Mesendoderm (in vitro differentiated cells): ENCODE data around the gene ZBTB34.

Source experiments
- DNase-seq: peaks from one replicate; pipeline ENCODE4 v3.0.0; 2013
- H2AK5ac ChIP-seq: 2 replicates; pipeline ENCODE4 v1.6.1; 2013; ENCODE audit warnings: low read length, inconsistent platforms
- H2BK120ac ChIP-seq: 2 replicates; pipeline ENCODE4 v1.6.1; 2013; ENCODE audit warnings: low read depth, mild to moderate bottlenecking, low read length, moderate library complexity, mixed read lengths
- H2BK15ac ChIP-seq: replicated peaks from 2 replicates; pipeline ENCODE4 v1.6.1; 2013; ENCODE audit warnings: low read depth, mild to moderate bottlenecking, moderate library complexity
- H2BK5ac ChIP-seq: 2 replicates; pipeline ENCODE4 v1.6.1; 2013; ENCODE audit warnings: low read length, inconsistent platforms
- H3K18ac ChIP-seq: 2 replicates; pipeline ENCODE4 v1.6.1; 2013; ENCODE audit warnings: mild to moderate bottlenecking, low read length, mixed read lengths
- H3K23ac ChIP-seq: one replicate; pipeline ENCODE4 v1.6.1; 2013; ENCODE audit warnings: low read length
- H3K27ac ChIP-seq: 2 replicates; pipeline ENCODE4 v1.5.1; 2013; ENCODE audit warnings: low read depth, mild to moderate bottlenecking, inconsistent platforms, low read length, moderate library complexity
- H3K27me3 ChIP-seq: 2 replicates; pipeline ENCODE4 v1.6.1; 2013; ENCODE audit warnings: low read length, control low read depth, mild to moderate bottlenecking, inconsistent platforms; ENCODE audit not compliant: insufficient read depth, poor library complexity
- H3K36me3 ChIP-seq: 2 replicates; pipeline ENCODE4 v1.6.1; 2013; ENCODE audit warnings: low read length, inconsistent platforms; ENCODE audit not compliant: control insufficient read depth, insufficient read depth
- H3K4ac ChIP-seq: one replicate; pipeline ENCODE4 v1.6.1; 2013; ENCODE audit warnings: low read depth, mild to moderate bottlenecking, low read length, moderate library complexity
- H3K4me1 ChIP-seq: 2 replicates; pipeline ENCODE4 v1.6.1; 2013; ENCODE audit warnings: low read depth, low read length, inconsistent platforms; ENCODE audit not compliant: control insufficient read depth
- H3K4me2 ChIP-seq: 2 replicates; pipeline ENCODE4 v1.6.1; 2013; ENCODE audit warnings: low read length
- H3K4me3 ChIP-seq: 2 replicates; pipeline ENCODE4 v1.5.1; 2013; ENCODE audit warnings: mild to moderate bottlenecking, low read length
- H3K56ac ChIP-seq: one replicate; pipeline ENCODE4 v1.6.1; 2013; ENCODE audit warnings: low read length
- H3K79me1 ChIP-seq: 2 replicates; pipeline ENCODE4 v1.6.1; 2013; ENCODE audit warnings: low read length, inconsistent platforms
- H3K79me2 ChIP-seq: 2 replicates; pipeline ENCODE4 v1.6.1; 2013; ENCODE audit warnings: mild to moderate bottlenecking, low read length; ENCODE audit not compliant: control insufficient read depth, insufficient read depth
- H3K9ac ChIP-seq: 2 replicates; pipeline ENCODE4 v1.6.1; 2013; ENCODE audit warnings: low read length, inconsistent platforms
- H4K5ac ChIP-seq: one replicate; pipeline ENCODE4 v1.6.1; 2013; ENCODE audit warnings: low read length
- H4K8ac ChIP-seq: one replicate; pipeline ENCODE4 v1.6.1; 2013; ENCODE audit warnings: low read depth, mild to moderate bottlenecking, control low read depth, low read length, moderate library complexity
- WGBS: extraction: QIAGEN DNeasy Blood & Tissue Kit; methylation state at CpG from one replicate; pipeline ENCODE4 v1.1.7; 2013; ENCODE audit warnings: low lambda C conversion rate, missing lambda C conversion rate; ENCODE audit not compliant: insufficient coverage; ENCODE audit errors: extremely low coverage; 5-methylcytosine and 5-hydroxymethylcytosine counted together

The ZBTB34 gene

GRCh38 chr9:126879288-126879687 lies 18.8 kb downstream of the ZBTB34 start:
- Histone ChIP-seq H3K4me2 (no peak overlapping the region), H3K4me3 (no peak overlapping the region), H2BK120ac (no peak overlapping the region), H3K18ac (no peak overlapping the region), H3K56ac (no peak overlapping the region), H3K36me3 (no peaks in the 10 kb centered on the region), H3K9ac (no peak overlapping the region), H2AK5ac (no peak overlapping the region), H3K27ac (no peak overlapping the region), H3K79me2 (peaks cover 4% of the 10 kb centered on the region), H4K8ac (no peak overlapping the region), H3K23ac (no peak overlapping the region), H3K4me1 (no peaks in the 10 kb centered on the region), H3K4ac (no peak overlapping the region), H3K27me3 (no peaks in the 10 kb centered on the region), H4K5ac (no peak overlapping the region), H3K79me1 (peaks cover 7% of the 10 kb centered on the region), H2BK5ac (no peak overlapping the region), H2BK15ac (no peak overlapping the region)
- no peak for DNase-seq
- WGBS: no CpG with 5 or more reads among the region's 9 CpGs

DNA sequence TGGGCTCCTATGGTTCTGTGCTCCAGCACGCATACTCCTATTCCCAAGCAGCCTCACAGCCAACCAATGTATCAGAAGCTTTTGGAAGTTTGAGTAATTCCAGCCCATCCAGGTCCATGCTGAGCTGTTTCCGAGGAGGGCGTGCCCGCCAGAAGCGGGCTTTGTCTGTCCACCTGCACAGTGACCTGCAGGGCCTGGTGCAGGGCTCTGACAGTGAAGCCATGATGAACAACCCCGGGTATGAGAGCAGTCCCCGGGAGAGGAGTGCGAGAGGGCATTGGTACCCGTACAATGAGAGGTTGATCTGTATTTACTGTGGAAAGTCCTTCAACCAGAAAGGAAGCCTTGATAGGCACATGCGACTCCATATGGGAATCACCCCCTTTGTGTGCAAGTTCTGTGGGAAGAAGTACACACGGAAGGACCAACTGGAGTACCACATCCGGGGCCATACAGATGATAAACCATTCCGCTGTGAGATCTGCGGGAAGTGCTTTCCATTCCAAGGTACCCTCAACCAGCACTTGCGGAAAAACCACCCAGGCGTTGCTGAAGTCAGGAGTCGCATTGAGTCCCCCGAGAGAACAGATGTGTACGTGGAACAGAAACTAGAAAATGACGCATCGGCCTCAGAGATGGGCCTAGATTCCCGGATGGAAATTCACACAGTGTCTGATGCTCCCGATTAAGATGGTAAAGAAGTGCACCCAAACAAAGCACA lies 19.9 kb downstream of the ZBTB34 start:
- Histone ChIP-seq H3K23ac (no peak overlapping the region), H3K56ac (no peak overlapping the region), H2BK5ac (no peak overlapping the region), H3K27me3 (no peaks in the 10 kb centered on the region), H2BK120ac (no peak overlapping the region), H3K79me2 (peaks cover 2% of the 10 kb centered on the region), H3K36me3 (no peaks in the 10 kb centered on the region), H3K4ac (no peak overlapping the region), H4K5ac (no peak overlapping the region), H3K79me1 (peaks cover 5% of the 10 kb centered on the region), H2AK5ac (no peak overlapping the region), H3K4me1 (no peaks in the 10 kb centered on the region), H3K27ac (no peak overlapping the region), H2BK15ac (no peak overlapping the region), H3K4me2 (no peak overlapping the region), H3K18ac (no peak overlapping the region), H3K4me3 (no peak overlapping the region), H4K8ac (no peak overlapping the region), H3K9ac (no peak overlapping the region)
- no CpG with 5 or more reads among the region's 23 CpGs for WGBS
- DNase-seq: no peak

DNA sequence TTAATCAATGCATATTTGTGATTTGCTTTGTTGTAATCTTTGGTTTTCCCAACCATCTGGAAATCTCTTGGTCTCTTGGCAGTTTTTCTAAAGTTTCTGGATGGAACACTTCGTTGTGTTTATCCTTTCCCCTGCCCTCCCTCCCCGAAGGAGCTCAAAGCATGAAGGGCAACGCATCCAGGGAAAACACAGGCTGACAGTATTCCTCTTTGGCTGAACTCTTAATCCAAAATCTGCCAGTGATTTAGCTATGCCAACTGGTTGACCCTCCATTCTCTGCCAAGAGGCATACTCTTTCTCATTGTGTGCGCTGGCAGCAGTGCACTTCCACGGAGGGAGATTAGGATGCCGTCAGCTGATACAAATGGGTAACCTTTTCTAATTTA lies 20.5 kb downstream of the ZBTB34 start:
- Histone ChIP-seq H3K79me2 (no peaks in the 10 kb centered on the region), H3K23ac (no peak overlapping the region), H3K36me3 (no peaks in the 10 kb centered on the region), H2BK5ac (no peak overlapping the region), H3K79me1 (peaks cover 4% of the 10 kb centered on the region), H3K4ac (no peak overlapping the region), H3K27me3 (no peaks in the 10 kb centered on the region), H3K56ac (no peak overlapping the region), H3K4me1 (no peaks in the 10 kb centered on the region), H2BK120ac (no peak overlapping the region), H2AK5ac (no peak overlapping the region), H3K27ac (no peak overlapping the region), H4K5ac (no peak overlapping the region), H4K8ac (no peak overlapping the region), H3K4me3 (no peak overlapping the region), H3K9ac (no peak overlapping the region), H3K4me2 (no peak overlapping the region), H2BK15ac (no peak overlapping the region), H3K18ac (no peak overlapping the region)
- WGBS: no CpG with 5 or more reads among the region's 6 CpGs
- no peak for DNase-seq

- Histone ChIP-seq H2BK5ac (no peak overlapping the region), H3K18ac (no peak overlapping the region), H3K4me2 (no peak overlapping the region), H2AK5ac (no peak overlapping the region), H4K5ac (no peak overlapping the region), H4K8ac (no peak overlapping the region), H3K56ac (no peak overlapping the region), H3K36me3 (no peaks in the 10 kb centered on the region), H3K4me3 (no peak overlapping the region), H3K79me1 (peaks cover 2% of the 10 kb centered on the region), H3K79me2 (no peaks in the 10 kb centered on the region), H3K27ac (no peak overlapping the region), H2BK15ac (no peak overlapping the region), H3K27me3 (no peaks in the 10 kb centered on the region), H2BK120ac (no peak overlapping the region), H3K23ac (no peak overlapping the region), H3K9ac (no peak overlapping the region), H3K4ac (no peak overlapping the region), H3K4me1 (no peaks in the 10 kb centered on the region)
- WGBS: no CpG with 5 or more reads among the region's 11 CpGs
- no peak for DNase-seq
These were observed 22.3 kb downstream of the ZBTB34 start for GRCh38 chr9:126882746-126883145.

GRCh38 chr9:126883636-126884035 lies 23.2 kb downstream of the ZBTB34 start:
- Histone ChIP-seq H4K8ac (no peak overlapping the region), H4K5ac (no peak overlapping the region), H2BK120ac (no peak overlapping the region), H3K4me3 (no peak overlapping the region), H2BK5ac (no peak overlapping the region), H3K9ac (no peak overlapping the region), H3K4ac (no peak overlapping the region), H2AK5ac (no peak overlapping the region), H3K36me3 (no peaks in the 10 kb centered on the region), H3K4me1 (no peaks in the 10 kb centered on the region), H3K18ac (no peak overlapping the region), H3K56ac (no peak overlapping the region), H3K4me2 (no peak overlapping the region), H3K79me1 (peaks cover 2% of the 10 kb centered on the region), H3K23ac (no peak overlapping the region), H3K27me3 (no peaks in the 10 kb centered on the region), H3K27ac (no peak overlapping the region), H2BK15ac (no peak overlapping the region), H3K79me2 (no peaks in the 10 kb centered on the region)
- no CpG with 5 or more reads among the region's 15 CpGs for WGBS
- peak; percentile 21 for DNase-seq

- Histone ChIP-seq H2BK15ac (no peak overlapping the region), H3K4ac (no peak overlapping the region), H2BK5ac (no peak overlapping the region), H3K9ac (no peak overlapping the region), H3K18ac (no peak overlapping the region), H3K23ac (no peak overlapping the region), H2AK5ac (no peak overlapping the region), H3K36me3 (no peaks in the 10 kb centered on the region), H4K5ac (no peak overlapping the region), H3K79me2 (no peaks in the 10 kb centered on the region), H3K27ac (no peak overlapping the region), H3K4me2 (no peak overlapping the region), H3K56ac (no peak overlapping the region), H4K8ac (no peak overlapping the region), H3K27me3 (no peaks in the 10 kb centered on the region), H3K79me1 (peaks cover 2% of the 10 kb centered on the region), H3K4me3 (no peak overlapping the region), H2BK120ac (no peak overlapping the region), H3K4me1 (no peaks in the 10 kb centered on the region)
- no CpG with 5 or more reads among the region's 6 CpGs for WGBS
- DNase-seq: no peak
These were observed 24.7 kb downstream of the ZBTB34 start for GRCh38 chr9:126885131-126885641.
